Measurements from ENCODE around the gene CYP11A1. TPM values are rescaled to one million over a fixed set of nuclear protein-coding genes. Genes with fewer than 3 reads are reported as not detected.

Gene CYP11A1
- polyA plus RNA-seq, 1 donor = 0.55 TPM

DNA sequence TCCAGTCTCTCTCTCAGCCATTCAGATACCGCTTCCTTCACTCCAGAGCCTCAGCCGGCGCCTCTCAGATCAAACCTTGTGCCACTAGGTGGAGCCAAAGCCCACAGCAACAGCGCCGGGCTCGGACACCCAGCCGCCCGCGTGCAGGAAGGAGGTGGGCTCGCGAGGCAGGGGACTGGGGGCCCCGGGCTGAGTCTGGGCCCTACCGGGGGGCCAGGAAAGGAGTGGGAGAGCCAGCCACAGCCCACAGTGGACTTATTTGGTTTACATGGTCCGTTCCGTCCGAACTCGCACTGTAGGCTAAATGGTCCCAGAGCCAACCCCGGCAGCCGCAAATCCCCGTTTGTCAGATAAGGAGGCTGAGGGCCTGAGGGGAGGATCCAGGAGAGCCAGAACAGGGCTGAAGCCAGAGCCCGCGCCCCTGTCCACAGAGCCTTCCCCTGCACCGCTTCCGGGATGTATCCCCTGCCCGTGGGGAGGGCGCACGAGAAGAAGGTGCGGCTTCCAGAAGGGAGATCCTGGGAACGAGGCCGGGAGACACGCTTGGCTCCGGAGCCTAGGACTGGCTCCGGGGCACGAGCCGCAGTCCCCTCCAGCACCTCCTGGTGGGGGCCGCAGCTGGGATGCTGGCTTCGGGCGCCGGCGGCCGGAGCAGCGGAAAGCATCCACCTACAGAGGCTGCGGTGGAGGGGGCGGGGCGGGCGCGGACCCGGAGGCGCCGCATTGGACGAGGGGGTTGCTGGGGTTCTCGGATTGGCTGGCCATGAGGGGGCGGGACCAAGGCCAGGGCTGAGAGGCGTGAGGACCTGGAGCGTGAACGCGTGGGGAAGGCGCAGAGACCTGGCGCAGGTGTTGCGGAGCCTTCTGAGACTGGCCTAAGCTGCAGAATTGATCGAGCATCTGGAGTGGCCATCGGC, 6.5 kb upstream of the CYP11A1 start:
- H3K27me3 ChIP-seq (ENCODE audit: control insufficient read depth, insufficient read depth, low read length) = peaks cover 14% of the 10 kb centered on the region
- no CpG with 5 or more reads among the region's 62 CpGs for WGBS (ENCODE audit: insufficient coverage, low lambda C conversion rate)
- H3K4me1 ChIP-seq (ENCODE audit: control insufficient read depth, insufficient read depth, low read length) = peaks cover 8% of the 10 kb centered on the region

DNA sequence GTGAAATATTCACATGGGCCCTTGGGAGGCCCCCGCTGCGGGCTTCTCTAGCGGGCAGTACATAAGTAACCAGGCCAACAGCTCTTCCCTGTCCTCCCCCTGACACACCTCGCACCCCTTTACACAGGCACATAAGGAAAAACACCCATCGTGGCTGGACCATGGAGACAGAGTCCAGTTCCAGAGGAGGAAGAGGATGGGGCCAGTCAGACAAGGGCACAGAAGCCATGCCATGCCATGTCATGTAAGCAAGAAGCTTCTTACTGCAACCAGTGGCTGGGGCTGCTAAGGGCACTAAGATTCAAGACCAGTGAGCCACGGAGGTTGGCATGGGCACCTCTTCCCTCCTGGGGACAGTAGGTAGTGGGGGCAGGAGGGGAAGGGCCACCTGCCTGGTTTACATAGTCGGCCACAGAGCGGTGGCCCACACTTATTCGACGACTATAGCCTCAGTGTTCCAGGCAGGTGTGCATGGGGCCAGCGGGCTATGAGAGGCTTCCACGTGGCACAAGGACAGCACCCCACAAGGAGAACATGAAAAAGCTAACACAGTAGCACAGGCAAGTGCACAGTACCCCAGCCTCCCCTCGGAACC, 5.7 kb upstream of the CYP11A1 start:
- Histone ChIP-seq H3K9me3 (ENCODE audit: control insufficient read depth, low read depth, low read length) (no peaks in the 10 kb centered on the region), H3K27me3 (ENCODE audit: control insufficient read depth, insufficient read depth, low read length) (peaks cover 15% of the 10 kb centered on the region), H3K27ac (ENCODE audit: low read length) (no peak overlapping the region), H3K4me1 (ENCODE audit: control insufficient read depth, insufficient read depth, low read length) (peaks cover 8% of the 10 kb centered on the region), H3K4me3 (ENCODE audit: low read length) (no peak overlapping the region), H3K36me3 (ENCODE audit: control insufficient read depth, insufficient read depth, low read length) (no peaks in the 10 kb centered on the region)
- DNase-seq = no peak
- WGBS (ENCODE audit: insufficient coverage, low lambda C conversion rate) = 100% methylated on average over 1 of the region's 13 CpGs

More for the DNA sequence above, 6.5 kb upstream of the CYP11A1 start:
- H3K27ac ChIP-seq (ENCODE audit: low read length) = no peak overlapping the region
- DNase-seq = peak; percentile 82 to 90
- no peaks in the 10 kb centered on the region for H3K36me3 ChIP-seq (ENCODE audit: control insufficient read depth, insufficient read depth, low read length)
- peak overlapping the region; percentile 39 for H3K4me3 ChIP-seq (ENCODE audit: low read length)
- H3K9me3 ChIP-seq (ENCODE audit: control insufficient read depth, low read depth, low read length) = no peaks in the 10 kb centered on the region

DNA sequence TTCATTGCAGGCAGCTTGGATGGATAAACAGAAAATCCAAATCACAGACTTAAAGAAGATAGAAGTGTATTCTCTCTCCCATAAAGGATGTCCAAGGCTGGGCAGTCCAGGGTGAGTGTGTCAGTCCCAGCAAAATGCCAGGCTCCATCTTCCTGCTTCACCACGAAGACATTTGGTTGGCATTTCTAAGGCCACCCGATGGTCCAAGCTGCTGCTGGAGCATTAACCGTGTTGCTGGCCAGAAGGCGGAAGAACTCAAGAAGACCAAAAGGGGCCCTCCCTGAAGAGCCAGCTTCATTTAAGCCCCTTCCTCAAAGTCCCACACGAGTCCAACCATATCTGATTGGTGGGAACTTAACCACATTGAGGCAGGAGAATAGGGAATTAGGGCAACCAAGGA, 3.0 kb upstream of the CYP11A1 start:
- Histone ChIP-seq H3K4me1 (ENCODE audit: control insufficient read depth, insufficient read depth, low read length) (peaks cover 8% of the 10 kb centered on the region), H3K27ac (ENCODE audit: low read length) (no peak overlapping the region), H3K4me3 (ENCODE audit: low read length) (no peak overlapping the region), H3K36me3 (ENCODE audit: control insufficient read depth, insufficient read depth, low read length) (no peaks in the 10 kb centered on the region), H3K9me3 (ENCODE audit: control insufficient read depth, low read depth, low read length) (no peaks in the 10 kb centered on the region), H3K27me3 (ENCODE audit: control insufficient read depth, insufficient read depth, low read length) (peaks cover 40% of the 10 kb centered on the region)
- WGBS (ENCODE audit: insufficient coverage, low lambda C conversion rate) = no CpG with 5 or more reads among the region's 5 CpGs
- DNase-seq = no peak

DNA sequence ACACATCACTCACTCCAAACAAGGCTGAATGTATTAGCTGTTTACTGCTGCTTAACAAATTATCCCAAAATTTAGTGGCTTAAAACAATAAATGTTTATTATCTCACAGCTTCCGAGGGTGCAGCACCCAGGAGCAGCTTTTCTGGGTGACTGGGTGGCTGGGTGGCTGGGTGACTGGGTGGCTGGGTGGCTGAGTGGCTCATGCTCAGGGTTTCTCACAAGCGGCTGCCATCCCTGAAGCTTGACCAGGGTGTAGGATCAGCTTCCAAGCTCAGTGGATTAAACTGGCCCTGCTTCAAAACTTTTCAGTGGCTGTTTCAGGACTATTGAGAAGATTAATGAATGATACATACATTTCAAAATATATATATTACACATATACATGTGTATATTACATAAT, 2.3 kb upstream of the CYP11A1 start:
- WGBS (ENCODE audit: insufficient coverage, low lambda C conversion rate) = no CpG with 5 or more reads among the region's 2 CpGs
- peaks cover 4% of the 10 kb centered on the region for H3K4me1 ChIP-seq (ENCODE audit: control insufficient read depth, insufficient read depth, low read length)
- H3K27me3 ChIP-seq (ENCODE audit: control insufficient read depth, insufficient read depth, low read length) = peaks cover 43% of the 10 kb centered on the region
- H3K4me3 ChIP-seq (ENCODE audit: low read length) = no peak overlapping the region
- no peak for DNase-seq
- H3K9me3 ChIP-seq (ENCODE audit: control insufficient read depth, low read depth, low read length) = no peaks in the 10 kb centered on the region
- no peak overlapping the region for H3K27ac ChIP-seq (ENCODE audit: low read length)
- H3K36me3 ChIP-seq (ENCODE audit: control insufficient read depth, insufficient read depth, low read length) = no peaks in the 10 kb centered on the region

DNA sequence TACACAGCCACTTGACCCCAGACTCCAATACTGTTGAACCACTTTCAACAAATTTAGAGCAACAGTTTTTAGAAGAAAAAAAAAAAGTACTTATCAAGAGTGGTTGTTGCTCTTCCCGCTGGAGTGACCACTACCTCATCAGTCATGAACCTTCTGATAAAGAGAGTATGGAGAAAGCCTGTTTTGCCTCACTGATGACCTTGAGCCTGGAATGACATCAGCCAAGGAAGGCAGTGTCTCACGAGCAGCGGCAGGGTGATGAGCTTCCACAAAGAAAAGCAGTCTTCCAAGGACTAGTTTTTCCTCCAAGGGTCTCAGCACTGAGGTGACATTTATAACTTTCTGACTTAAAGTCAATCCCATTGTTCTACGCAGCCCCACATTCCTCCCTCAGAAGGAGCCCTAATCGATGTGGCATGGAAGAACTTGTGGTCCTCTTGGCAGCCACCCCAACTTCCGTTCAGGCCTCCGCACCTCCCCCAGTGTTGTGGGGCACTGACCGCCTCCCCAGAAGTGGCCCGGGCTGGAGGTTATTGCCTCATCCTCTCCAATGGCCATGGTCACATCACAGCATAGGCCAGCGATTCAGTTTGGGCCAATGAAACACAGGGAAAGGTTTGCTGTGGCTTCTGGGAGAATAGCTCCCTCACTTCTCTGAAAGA, 1.8 kb upstream of the CYP11A1 start:
- Histone ChIP-seq H3K27me3 (ENCODE audit: control insufficient read depth, insufficient read depth, low read length) (peaks cover 46% of the 10 kb centered on the region), H3K4me3 (ENCODE audit: low read length) (no peak overlapping the region), H3K27ac (ENCODE audit: low read length) (no peak overlapping the region), H3K4me1 (ENCODE audit: control insufficient read depth, insufficient read depth, low read length) (no peaks in the 10 kb centered on the region), H3K36me3 (ENCODE audit: control insufficient read depth, insufficient read depth, low read length) (no peaks in the 10 kb centered on the region), H3K9me3 (ENCODE audit: control insufficient read depth, low read depth, low read length) (no peaks in the 10 kb centered on the region)
- no peak for DNase-seq
- WGBS (ENCODE audit: insufficient coverage, low lambda C conversion rate) = no CpG with 5 or more reads among the region's 10 CpGs

DNA sequence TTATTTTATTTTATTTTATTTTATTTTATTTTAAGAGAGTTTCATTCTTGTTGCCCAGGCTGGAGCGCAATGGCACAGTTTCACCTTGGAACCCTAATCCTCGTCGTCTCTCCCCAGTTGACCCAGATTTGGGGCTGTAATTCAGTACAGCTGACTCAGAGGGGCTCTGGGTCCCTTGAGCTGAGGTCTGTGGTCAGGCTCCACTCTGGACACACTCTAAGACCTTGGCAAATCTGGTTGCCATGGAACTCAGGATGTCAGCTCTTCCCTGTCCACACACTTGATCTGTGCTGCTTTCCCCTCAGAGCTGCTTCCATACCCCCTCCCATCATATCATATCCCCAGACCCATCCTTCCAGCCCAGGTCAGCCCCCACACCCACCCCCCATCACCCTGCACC, 675 bp upstream of the CYP11A1 start:
- H3K27me3 ChIP-seq (ENCODE audit: control insufficient read depth, insufficient read depth, low read length) = peaks cover 49% of the 10 kb centered on the region
- no peaks in the 10 kb centered on the region for H3K36me3 ChIP-seq (ENCODE audit: control insufficient read depth, insufficient read depth, low read length)
- no peak overlapping the region for H3K27ac ChIP-seq (ENCODE audit: low read length)
- no peak overlapping the region for H3K4me3 ChIP-seq (ENCODE audit: low read length)
- no peaks in the 10 kb centered on the region for H3K9me3 ChIP-seq (ENCODE audit: control insufficient read depth, low read depth, low read length)
- no peak for DNase-seq
- H3K4me1 ChIP-seq (ENCODE audit: control insufficient read depth, insufficient read depth, low read length) = no peaks in the 10 kb centered on the region
- 100% methylated on average over 1 of the region's 3 CpGs for WGBS (ENCODE audit: insufficient coverage, low lambda C conversion rate)

DNA sequence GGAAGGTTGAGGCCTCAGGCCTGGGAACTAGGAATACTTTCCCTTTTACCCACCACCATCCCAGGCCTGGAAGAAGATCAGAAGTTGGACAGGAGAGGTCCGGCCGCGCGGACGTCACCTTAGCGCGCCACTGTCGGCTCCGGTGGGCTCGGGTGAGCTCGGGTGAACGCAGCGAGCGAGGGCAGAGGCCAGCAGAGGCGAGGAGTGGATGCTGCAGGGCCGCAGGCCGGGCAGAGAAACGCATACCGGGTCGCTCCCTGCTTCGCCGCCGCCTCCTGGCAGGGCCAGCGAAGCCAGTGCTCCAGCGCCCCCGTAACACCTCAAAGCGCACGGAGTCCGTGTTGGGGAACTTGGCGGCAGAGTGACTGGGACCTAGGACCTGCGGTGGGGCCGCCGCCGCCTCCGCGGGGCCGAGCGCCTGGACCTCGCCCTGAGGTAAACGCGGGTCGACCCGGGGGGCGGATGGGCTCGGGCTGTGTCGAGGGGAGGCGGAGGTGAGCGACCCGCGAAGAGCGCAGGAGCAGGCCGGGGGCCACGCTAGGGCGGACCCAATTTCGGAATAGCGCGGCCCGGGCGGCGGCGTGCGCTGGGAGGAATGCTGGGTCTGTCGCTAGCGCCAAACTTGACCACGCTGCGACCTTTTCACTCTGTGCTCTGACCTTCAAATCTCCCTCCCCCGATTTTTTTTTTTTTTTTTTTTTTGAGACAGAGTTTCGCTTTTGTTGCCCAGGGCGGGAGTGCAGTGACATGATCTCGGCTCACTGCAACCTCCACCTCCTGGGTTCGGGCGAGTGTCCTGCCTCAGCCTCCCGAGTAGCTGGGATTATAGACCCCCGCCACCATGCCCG, 1.6 kb downstream of the CYP11A1 start:
- peak overlapping the region; percentile 46 for H3K4me3 ChIP-seq (ENCODE audit: low read length)
- H3K27ac ChIP-seq (ENCODE audit: low read length) = no peak overlapping the region
- peak; percentile 48 to 59 for DNase-seq
- WGBS (ENCODE audit: insufficient coverage, low lambda C conversion rate) = no CpG with 5 or more reads among the region's 75 CpGs
- H3K36me3 ChIP-seq (ENCODE audit: control insufficient read depth, insufficient read depth, low read length) = no peaks in the 10 kb centered on the region
- H3K4me1 ChIP-seq (ENCODE audit: control insufficient read depth, insufficient read depth, low read length) = no peaks in the 10 kb centered on the region
- no peaks in the 10 kb centered on the region for H3K9me3 ChIP-seq (ENCODE audit: control insufficient read depth, low read depth, low read length)
- H3K27me3 ChIP-seq (ENCODE audit: control insufficient read depth, insufficient read depth, low read length) = peaks cover 39% of the 10 kb centered on the region

DNA sequence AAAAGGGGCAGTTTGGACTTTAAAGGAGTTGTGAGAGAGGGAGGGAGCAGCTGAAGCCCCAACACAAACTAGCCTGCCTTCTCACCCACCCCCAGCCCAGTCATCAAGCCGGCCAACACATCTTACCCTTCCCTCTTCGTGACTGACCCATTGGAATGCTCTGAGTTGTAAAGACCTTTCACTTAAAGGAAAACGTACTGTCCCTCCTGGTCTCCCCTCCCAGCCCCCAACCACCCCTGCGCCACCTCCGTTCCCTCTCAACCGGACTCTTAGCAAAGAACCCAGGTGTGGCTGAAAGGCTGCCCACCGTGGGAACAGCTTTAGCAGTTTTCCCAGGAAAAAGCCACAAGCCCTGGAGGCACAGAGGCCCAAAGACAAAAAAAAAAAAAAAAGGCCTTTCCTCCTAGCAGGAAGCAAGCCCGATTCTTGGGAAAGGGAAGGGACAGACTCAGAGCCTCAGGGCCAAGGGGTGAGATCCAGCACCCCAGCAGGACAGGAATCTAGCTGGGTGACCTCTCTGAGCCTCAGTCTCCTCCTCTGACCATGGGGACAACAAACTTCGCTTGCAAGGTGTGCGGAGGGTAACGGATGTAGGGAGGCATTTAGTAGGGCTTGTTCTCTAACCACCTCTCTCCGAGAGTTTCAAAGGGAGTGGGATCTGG, 2.4 kb downstream of the CYP11A1 start:
- peaks cover 39% of the 10 kb centered on the region for H3K27me3 ChIP-seq (ENCODE audit: control insufficient read depth, insufficient read depth, low read length)
- H3K4me3 ChIP-seq (ENCODE audit: low read length) = peak overlapping the region; percentile 46
- no peaks in the 10 kb centered on the region for H3K9me3 ChIP-seq (ENCODE audit: control insufficient read depth, low read depth, low read length)
- DNase-seq = no peak
- WGBS (ENCODE audit: insufficient coverage, low lambda C conversion rate) = no CpG with 5 or more reads among the region's 12 CpGs
- H3K27ac ChIP-seq (ENCODE audit: low read length) = no peak overlapping the region
- H3K36me3 ChIP-seq (ENCODE audit: control insufficient read depth, insufficient read depth, low read length) = no peaks in the 10 kb centered on the region
- no peaks in the 10 kb centered on the region for H3K4me1 ChIP-seq (ENCODE audit: control insufficient read depth, insufficient read depth, low read length)

DNA sequence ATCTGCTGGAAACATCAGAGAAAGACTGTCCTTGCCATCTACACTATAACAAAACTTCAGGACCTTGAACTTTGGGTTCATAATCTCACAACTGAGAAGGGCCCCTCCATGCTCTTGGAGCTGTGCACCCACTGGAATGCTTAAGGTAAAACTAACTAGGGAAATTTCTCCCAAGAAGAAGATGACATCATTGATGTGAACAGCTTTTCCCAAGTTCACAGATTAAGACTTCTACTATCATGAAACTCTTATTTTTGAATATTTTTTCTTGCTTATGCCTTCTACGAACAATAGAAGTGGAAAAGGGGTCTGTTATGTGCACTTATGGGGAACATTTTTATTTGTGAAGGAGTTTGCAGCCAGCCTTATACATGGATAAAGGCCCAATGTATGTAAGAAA, 5.0 kb downstream of the CYP11A1 start:
- Histone ChIP-seq H3K36me3 (ENCODE audit: control insufficient read depth, insufficient read depth, low read length) (no peaks in the 10 kb centered on the region), H3K9me3 (ENCODE audit: control insufficient read depth, low read depth, low read length) (no peaks in the 10 kb centered on the region), H3K4me1 (ENCODE audit: control insufficient read depth, insufficient read depth, low read length) (no peaks in the 10 kb centered on the region), H3K27me3 (ENCODE audit: control insufficient read depth, insufficient read depth, low read length) (peaks cover 32% of the 10 kb centered on the region), H3K27ac (ENCODE audit: low read length) (no peak overlapping the region), H3K4me3 (ENCODE audit: low read length) (no peak overlapping the region)
- DNase-seq = no peak
- WGBS (ENCODE audit: insufficient coverage, low lambda C conversion rate) = 83% methylated on average over 1 of the region's 1 CpG
